ENCODE data around the gene NDUFS6. TPM values are rescaled to one million over a fixed set of nuclear protein-coding genes. Genes with fewer than 3 reads are reported as not detected.

Gene NDUFS6
- total and polyA plus RNA-seq, 8 donors: 26.8 to 55.8 (median 40.7) TPM

GRCh38 chr5:1847611-1848010 lies 46.4 kb downstream of the NDUFS6 start:
- ATAC-seq (no peak), DNase-seq (peak in 1 of 4 donors; percentile 44)
- Histone ChIP-seq H3K4me1 (no peaks in the 10 kb centered on the region), H3K36me3 (no peaks in the 10 kb centered on the region), H3K27ac (no peak overlapping the region), H3K27me3 (peaks cover 29 to 77% of the 10 kb centered on the region in 2 donors), H3K4me3 (no peak overlapping the region), H3K9me3 (no peaks in the 10 kb centered on the region)
- TF ChIP-seq, protein P1, sequence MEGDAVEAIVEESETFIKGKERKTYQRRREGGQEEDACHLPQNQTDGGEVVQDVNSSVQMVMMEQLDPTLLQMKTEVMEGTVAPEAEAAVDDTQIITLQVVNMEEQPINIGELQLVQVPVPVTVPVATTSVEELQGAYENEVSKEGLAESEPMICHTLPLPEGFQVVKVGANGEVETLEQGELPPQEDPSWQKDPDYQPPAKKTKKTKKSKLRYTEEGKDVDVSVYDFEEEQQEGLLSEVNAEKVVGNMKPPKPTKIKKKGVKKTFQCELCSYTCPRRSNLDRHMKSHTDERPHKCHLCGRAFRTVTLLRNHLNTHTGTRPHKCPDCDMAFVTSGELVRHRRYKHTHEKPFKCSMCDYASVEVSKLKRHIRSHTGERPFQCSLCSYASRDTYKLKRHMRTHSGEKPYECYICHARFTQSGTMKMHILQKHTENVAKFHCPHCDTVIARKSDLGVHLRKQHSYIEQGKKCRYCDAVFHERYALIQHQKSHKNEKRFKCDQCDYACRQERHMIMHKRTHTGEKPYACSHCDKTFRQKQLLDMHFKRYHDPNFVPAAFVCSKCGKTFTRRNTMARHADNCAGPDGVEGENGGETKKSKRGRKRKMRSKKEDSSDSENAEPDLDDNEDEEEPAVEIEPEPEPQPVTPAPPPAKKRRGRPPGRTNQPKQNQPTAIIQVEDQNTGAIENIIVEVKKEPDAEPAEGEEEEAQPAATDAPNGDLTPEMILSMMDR (IDR thresholded peaks at IDR 0.05): no peak
- intact Hi-C loops (cut with DNase I): no loop called here

DNA sequence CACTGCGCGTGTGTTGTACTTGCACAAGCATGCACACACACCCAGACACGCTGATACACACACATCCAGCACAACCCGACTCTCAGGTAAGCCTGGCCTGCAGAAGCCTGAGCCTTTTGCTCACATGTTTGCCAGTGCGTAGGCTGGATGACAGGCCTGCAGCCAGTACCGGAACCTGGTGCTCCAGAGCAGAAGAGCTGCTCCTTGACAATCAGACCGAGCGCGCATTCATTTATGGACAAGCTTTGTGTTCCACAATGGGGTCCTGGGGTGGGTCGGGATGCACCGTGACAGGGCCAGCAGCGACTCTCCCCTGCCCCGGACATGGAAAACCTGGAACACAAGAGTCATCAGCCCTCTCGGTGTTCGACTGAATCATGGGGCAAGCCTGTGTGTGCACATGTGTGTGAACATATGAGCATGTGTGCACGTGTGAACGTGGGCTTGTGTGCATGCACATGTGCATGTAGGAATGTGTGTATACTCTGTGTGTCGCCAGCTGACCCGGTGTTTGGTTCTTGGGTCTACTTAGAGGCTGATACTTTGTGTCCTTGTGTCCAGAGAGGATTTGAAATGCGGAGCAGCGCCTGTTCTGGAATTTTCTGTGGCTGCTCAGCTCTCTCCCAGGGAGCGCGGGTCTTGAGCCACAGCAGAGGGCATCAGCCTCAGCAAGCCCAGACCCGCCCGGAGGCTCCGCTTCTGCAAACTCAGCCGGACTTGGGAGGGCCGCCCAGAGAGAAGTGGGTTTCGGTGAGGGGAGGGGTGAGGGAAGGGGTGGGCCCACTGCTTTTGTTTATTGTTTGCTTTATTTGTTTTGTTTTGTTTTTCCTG lies 49.3 kb downstream of the NDUFS6 start:
- Histone ChIP-seq H3K4me3 (no peak overlapping the region), H3K27me3 (peaks cover 34 to 91% of the 10 kb centered on the region in 2 donors), H3K4me1 (no peaks in the 10 kb centered on the region), H3K36me3 (no peaks in the 10 kb centered on the region), H3K27ac (no peak overlapping the region), H3K9me3 (no peaks in the 10 kb centered on the region)
- TF ChIP-seq, protein P1 (IDR thresholded peaks at IDR 0.05): no peak
- DNase-seq (peak in 1 of 4 donors; percentile 49), ATAC-seq (no peak)
- intact Hi-C loops (cut with DNase I): no loop called here

GRCh38 chr5:1851290-1851934 lies 50.2 kb downstream of the NDUFS6 start:
- Histone ChIP-seq H3K27me3 (peaks cover 38 to 98% of the 10 kb centered on the region in 2 donors), H3K27ac (no peak overlapping the region), H3K4me1 (no peaks in the 10 kb centered on the region), H3K4me3 (no peak overlapping the region), H3K9me3 (no peaks in the 10 kb centered on the region), H3K36me3 (no peaks in the 10 kb centered on the region)
- DNase-seq (peak in 1 of 4 donors; percentile 60), ATAC-seq (no peak)
- intact Hi-C loops (cut with DNase I): no loop called here
- TF ChIP-seq, protein P1 (IDR thresholded peaks at IDR 0.05): no peak

- H3K36me3 ChIP-seq: no peaks in the 10 kb centered on the region
- H3K4me1 ChIP-seq: no peaks in the 10 kb centered on the region
- intact Hi-C loops (cut with DNase I): no loop called here
- H3K4me3 ChIP-seq: no peak overlapping the region
- TF ChIP-seq, protein P1 (IDR thresholded peaks at IDR 0.05): no peak
- no peaks in the 10 kb centered on the region for H3K9me3 ChIP-seq
- peaks cover 48 to 98% of the 10 kb centered on the region in 2 donors for H3K27me3 ChIP-seq
- no peak for ATAC-seq
- DNase-seq: peak in 1 of 4 donors; percentile 49
- no peak overlapping the region for H3K27ac ChIP-seq
Observed at GRCh38 chr5:1852324-1852947, 51.2 kb downstream of the NDUFS6 start.

DNA sequence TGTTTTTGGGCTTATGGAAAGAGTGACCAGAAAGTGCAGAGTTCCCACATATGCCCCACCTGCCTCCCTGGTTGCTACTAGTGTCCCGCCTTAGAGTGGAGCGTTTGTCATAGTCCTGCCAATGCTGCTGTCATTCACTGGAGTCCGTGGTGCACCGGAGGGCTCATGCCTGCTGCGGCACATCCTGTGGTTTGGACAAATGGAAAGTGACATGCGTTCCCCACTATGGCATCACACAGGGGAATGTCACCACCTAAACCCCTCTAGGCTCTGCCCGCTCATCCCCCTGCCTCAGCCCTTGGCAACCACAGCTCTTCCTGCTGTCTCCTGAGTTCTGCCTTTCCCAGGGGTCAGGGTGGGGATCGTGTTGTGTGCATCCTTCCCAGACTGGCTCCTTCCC lies 52.3 kb downstream of the NDUFS6 start:
- no peak for ATAC-seq
- no peaks in the 10 kb centered on the region for H3K36me3 ChIP-seq
- H3K27ac ChIP-seq: no peak overlapping the region
- peak in 1 of 4 donors; percentile 27 for DNase-seq
- H3K9me3 ChIP-seq: no peaks in the 10 kb centered on the region
- H3K4me3 ChIP-seq: no peak overlapping the region
- no peaks in the 10 kb centered on the region for H3K4me1 ChIP-seq
- H3K27me3 ChIP-seq: peaks cover 48 to 88% of the 10 kb centered on the region in 2 donors
- TF ChIP-seq, protein P1 (IDR thresholded peaks at IDR 0.05): no peak
- intact Hi-C loops (cut with DNase I): no loop called here
